ENCODE results near the gene DPF3.

The DPF3 gene

DNA sequence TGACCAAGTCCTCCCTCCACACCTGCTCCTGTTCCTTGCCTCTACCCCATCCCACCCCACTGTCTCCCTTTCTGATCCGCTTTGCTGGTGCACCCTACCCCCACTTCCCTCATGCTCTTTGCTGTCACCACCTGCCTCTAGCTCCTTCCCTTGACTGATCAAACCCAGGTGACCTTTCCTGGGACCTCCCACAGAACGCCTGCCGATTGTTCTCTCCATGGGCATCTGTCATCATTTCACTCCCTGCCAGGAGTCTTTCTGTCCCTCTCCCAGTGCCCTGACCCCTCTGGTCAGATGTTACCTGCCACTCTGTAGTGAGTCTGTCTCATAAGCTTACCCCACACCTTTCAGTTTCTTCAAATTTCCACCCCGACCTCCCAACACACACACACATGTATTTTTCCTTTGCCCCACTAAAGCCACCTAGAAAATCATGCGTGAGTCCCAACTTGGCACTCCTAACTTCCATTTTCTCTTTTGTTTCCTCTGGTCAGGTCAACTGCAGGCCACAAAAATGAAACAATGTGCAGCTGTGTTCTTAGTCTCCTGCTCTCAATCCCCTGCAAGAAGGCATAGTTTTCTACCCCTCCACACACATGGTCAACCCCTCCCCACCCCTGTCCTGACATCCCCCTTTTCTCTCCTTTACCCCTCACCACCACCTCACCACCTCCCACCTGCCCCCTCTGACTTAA is 229.8 kb downstream of the DPF3 start:
- DNase-seq = no peak

- no peak for DNase-seq
Measured at GRCh38 chr14:72663076-72663487, 230.8 kb downstream of the DPF3 start.

DNA sequence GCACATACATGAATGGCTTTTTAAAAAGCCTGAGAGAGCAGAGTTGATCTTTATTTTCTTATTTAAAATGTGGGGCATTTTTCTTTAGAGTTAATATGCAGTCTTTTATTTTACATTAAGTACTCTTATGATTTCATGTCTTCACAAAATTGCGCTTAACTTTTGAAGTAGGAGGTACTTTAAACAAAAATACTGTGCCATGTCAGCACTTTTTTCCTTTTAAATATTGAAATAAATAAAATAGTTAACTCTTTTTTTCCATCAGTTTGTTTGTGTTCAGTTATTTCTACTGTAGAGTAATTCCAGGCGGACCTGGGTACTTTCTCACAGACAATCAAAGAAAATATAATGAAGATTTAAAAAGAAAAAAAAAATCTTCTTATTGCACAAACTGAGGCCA is 231.7 kb downstream of the DPF3 start:
- DNase-seq = no peak

DNA sequence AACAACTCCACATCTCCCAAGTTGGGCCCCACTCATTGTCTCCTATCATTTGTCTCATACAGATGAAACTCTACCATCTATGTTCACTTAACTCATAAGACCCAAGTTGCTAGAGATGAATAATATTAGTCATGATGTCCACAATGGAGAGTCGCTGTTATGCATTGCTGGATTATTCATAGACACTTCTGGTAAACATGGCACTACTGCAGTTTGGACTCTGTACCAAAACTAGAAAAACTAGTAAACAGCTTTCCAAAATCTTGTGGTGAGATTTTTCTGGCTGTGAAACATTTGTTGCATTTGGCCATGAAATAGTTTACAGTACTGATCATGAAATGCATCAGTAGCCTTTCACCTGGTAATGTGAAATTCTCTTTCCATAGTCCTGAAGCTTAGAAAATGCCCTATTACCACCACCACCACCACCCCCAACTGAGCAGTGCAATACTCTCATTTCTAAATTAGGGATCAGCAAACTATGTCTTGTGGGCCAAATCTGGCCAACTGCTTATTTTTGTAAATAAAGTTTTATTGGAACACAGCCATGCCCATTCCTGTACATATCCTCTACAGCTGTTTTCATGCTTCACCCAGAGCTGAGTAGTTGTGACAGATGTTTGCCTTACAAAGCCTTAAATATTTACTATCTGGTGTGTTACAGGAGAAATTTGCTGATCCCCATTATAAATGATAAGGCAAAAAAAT is 236.5 kb downstream of the DPF3 start:
- no peak for DNase-seq

DNA sequence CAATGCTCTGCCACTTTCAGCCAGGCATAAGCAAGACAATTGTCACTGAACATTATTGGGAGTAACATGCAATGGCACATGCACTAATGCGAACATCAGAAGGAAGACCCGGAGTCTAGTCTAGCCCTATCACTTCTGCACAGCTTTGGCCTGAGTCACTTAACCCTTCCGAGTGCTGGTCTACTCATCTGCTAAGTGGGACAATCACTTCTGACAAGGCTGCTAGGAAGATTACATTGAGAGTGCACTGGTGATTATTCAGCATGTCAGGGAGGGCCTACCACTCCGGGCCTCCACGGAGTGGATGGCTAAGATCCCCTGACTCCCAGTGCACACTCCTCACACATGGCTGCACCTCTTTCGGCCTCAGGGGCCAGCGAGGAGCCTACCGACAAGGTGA is 240.9 kb downstream of the DPF3 start:
- DNase-seq = no peak

- no peak for DNase-seq
Measured at GRCh38 chr14:72652179-72652578, 241.7 kb downstream of the DPF3 start.

GRCh38 chr14:72651714-72652113 is 242.2 kb downstream of the DPF3 start:
- no peak for DNase-seq

GRCh38 chr14:72651081-72651480 is 242.8 kb downstream of the DPF3 start:
- no peak for DNase-seq

GRCh38 chr14:72649603-72650227 is 244.2 kb downstream of the DPF3 start:
- no peak for DNase-seq

DNA sequence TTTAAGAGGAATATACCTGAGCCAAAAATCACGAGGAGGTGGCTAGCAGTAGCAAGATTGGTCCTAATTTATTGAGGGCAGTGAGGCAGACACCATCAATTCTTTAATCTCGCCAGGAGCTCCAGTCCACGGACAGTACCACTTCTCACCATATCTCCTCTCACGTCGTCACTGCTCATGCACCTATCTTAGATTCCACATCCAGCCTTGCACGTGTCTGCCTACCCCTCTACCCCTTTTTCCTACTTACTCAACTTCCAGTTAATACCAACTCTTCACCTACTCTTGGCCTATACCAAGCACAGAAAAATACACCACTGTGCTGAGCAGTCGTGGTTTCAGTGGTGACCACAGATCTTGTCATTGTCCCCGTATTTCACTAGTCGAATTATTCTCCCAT is 246.1 kb downstream of the DPF3 start:
- DNase-seq = no peak

- no peak for DNase-seq
Measured at GRCh38 chr14:72646861-72647528, 246.9 kb downstream of the DPF3 start.

GRCh38 chr14:72645706-72646105 is 248.2 kb downstream of the DPF3 start:
- DNase-seq = no peak

DNA sequence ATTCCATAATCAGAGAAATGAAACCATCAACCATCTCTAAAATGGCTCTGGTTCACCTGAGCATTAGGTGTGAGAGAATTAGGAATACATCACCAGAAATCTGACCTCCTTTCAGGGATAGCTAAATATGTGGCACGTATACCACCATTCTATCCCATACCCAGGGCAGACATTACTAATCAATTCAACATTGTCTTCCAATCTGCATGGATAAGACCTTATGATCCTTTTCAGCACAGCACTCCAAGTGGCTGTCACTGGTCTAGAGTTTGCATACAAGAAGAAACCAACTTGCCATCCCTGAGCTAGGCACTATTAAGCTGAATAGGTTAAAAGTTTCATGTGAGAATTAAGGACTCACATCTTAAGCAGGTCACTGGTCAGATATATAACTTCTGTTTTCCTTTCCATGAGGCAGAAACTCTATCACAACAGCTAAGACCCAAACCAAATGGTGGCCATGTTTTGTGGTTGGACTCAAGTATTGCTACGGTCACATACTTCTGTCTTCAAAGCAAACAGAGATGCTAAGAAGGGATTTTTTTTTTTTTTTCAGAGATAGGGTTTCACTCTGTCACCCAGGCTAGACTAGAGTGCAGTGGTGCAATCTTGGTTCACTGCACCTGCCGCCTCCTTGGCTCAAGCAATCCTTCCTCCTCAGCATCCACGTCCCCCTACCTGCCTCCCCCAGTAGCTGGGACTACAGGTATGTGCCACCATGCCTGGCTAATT is 249.0 kb downstream of the DPF3 start:
- DNase-seq = no peak

- no peak for DNase-seq
Measured at GRCh38 chr14:72644038-72644437, 249.9 kb downstream of the DPF3 start.

DNA sequence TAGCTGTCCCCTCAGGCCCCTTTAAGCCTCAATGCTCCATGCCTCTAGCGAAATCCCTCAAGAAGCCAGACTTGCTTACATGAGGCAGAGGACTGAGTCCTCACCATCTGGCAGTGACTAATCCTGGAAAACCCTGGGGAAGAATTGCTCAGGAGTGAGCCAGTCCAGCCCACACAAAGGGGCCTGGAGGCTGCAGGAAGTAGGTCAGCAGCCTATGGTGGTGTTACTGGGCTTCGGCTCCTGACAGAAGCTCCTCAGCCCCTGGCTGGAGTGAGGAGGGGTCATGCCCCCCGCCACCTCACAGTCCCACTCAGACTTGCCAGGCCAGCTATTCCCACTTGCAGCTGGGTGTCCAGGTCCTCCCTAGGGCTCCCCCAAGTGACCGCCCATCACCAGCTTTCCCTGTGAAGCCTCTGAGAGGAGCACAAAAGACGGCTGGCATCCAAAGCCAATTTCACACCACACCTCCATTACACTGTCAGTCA is 250.5 kb downstream of the DPF3 start:
- no peak for DNase-seq

GRCh38 chr14:72640911-72641485 is 252.9 kb downstream of the DPF3 start:
- no peak for DNase-seq

GRCh38 chr14:72638021-72638420 is 255.9 kb downstream of the DPF3 start:
- no peak for DNase-seq

- no peak for DNase-seq
Measured at GRCh38 chr14:72636871-72637270, 257.0 kb downstream of the DPF3 start.

- DNase-seq = no peak
Measured at GRCh38 chr14:72636094-72636493, 257.8 kb downstream of the DPF3 start.

DNA sequence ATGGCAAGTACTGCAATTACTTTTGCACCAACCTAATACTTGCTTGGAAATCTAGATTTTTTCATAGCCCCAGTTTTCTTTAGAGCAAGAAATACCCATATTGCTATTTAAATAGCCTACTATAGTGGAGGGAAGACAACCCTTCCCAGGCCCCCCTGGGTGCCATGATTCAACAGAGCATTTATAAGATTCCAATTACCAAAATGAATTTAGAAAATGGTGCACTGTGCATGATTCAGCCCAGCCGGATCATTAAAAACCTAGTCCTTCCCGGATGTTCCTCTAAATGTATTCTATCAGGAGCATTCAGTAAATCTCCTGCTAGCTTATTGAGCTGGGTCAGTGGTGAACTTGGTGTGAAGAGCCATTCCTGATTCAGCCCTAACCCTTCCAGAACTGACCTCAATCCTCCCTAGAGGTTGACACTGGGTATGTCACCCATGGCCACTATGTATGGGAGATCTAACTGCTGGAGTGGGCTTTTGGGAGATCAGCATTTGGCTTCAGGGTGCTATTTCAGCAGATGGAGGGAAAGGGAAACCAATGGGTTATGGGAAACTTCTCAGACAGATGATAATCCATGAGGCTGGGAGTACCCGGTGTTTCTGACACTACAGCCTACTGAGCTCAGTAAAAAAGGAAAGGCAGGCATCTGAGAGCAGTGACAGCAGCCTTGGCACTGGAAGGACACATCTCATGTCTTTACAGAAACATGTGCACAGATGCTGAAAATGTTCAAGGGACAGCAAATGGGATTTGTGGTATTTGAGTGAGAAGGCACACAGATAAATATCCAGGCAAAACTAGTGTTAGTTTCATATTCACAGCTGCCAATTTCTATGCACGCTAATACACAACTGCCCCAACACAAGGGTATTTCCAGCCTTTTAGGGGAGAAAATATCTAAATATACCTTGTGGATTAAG is 258.9 kb downstream of the DPF3 start:
- no peak for DNase-seq

GRCh38 chr14:72633551-72633950 is 260.4 kb downstream of the DPF3 start:
- no peak for DNase-seq

All from COR-L47 (cell line).